ENCODE results near the gene LGALS3BP. TPM values are rescaled to one million over a fixed set of nuclear protein-coding genes. Genes with fewer than 3 reads are reported as not detected.

LGALS3BP gene
- total and polyA plus RNA-seq, 2 experiments from 2014 or later, result 15.1 to 36.5 TPM

- no peak for TF ChIP-seq ZNF462 (CRISPR knock-in tag; IDR thresholded peaks at IDR 0.05)
Measured at GRCh38 chr17:79006046-79006445, 26.3 kb upstream of the LGALS3BP start (continued).

- Histone ChIP-seq H3K4me1 (ENCODE audit: insufficient read depth) (peaks cover 4% of the 10 kb centered on the region; the same call in 1 of the 2 replicates), H3F3A (replicated peaks; ENCODE audit: low read depth) (peaks cover 4% of the 10 kb centered on the region; the same call in 1 of the 2 replicates), H3K4me2 (no peak overlapping the region), H3K27me3 (ENCODE audit: insufficient read depth) (peaks cover 65% of the 10 kb centered on the region), H4K20me1 (replicated peaks; ENCODE audit: insufficient read depth) (peaks cover 45% of the 10 kb centered on the region), H3K4me3 (no peak overlapping the region), H3K9me2 (ENCODE audit: insufficient read depth) (no peaks in the 10 kb centered on the region), H3K36me3 (ENCODE audit: insufficient read depth) (no peaks in the 10 kb centered on the region), H3K79me2 (replicated peaks; ENCODE audit: insufficient read depth) (peaks cover 21% of the 10 kb centered on the region), H2AFZ (no peak overlapping the region), H3K27ac (ENCODE audit: low read depth) (no peak overlapping the region)
- ATAC-seq, result no peak
- Mint-ChIP-seq H3K9me3 (peaks cover 2% of the 10 kb centered on the region; the same call in 1 of the 3 replicates), H3K36me3 (ENCODE audit: low read depth) (peaks cover 16% of the 10 kb centered on the region; the same call in 2 of the 3 replicates), H3K27ac (no peak overlapping the region), H3K4me1 (peaks cover 17% of the 10 kb centered on the region), H3K27me3 (ENCODE audit: insufficient read depth, low read depth, poor library complexity) (peaks cover 76% of the 10 kb centered on the region), H3K4me3 (no peak overlapping the region)
- TF ChIP-seq EZH2phosphoT487 (IDR thresholded peaks at IDR 0.05; ENCODE audit: unreplicated experiment) (no peak), CTCF (conservative IDR thresholded peaks at IDR 0.05; ENCODE audit: low read depth in 2 of 2) (no peak), REST (IDR thresholded peaks at IDR 0.05; ENCODE audit: unreplicated experiment) (no peak)
- DNase-seq (ENCODE audit: low spot score), result no peak
Measured at GRCh38 chr17:79005063-79005861, 25.5 kb upstream of the LGALS3BP start.

All from GM23338 (cell line).